K562 (cell line): ENCODE results near the gene RBM34. TPM values are rescaled to one million over a fixed set of nuclear protein-coding genes. Genes with fewer than 3 reads are reported as not detected.

Source experiments
- ATAC-seq: fragments of 200-7000 bp; cut with Tn5 transposase; 3 replicates; pipeline ENCODE4 v1.9.1; 2020; ENCODE audit warnings: moderate library complexity
- BruUV-seq: library from RNA; stranded (reverse); fragments of 400-500 nt; replicated peaks from 2 replicates; lab custom pipeline; 2021; lab: Mats Ljungman, UMichigan
- CTCF ChIA-PET: fragments of 300-600 bp; formaldehyde crosslinking; extraction: SDS; loops from one replicate; lab custom pipeline; 2021; ENCODE audit warnings: low intra/inter-chr PET ratio; lab: Yijun Ruan, JAX
- POLR2A ChIA-PET: fragments of 300-600, 350-650 bp; sonication (Branson Sonifier 250); formaldehyde crosslinking; extraction: SDS; loops from one replicate; lab custom pipeline; 2021; ENCODE audit warnings: antibody characterized with exemption, inconsistent platforms; lab: Yijun Ruan, JAX
- DNase-seq, 4 experiments: peaks; one replicate each; pipeline versions ENCODE4 v3.0.0 to v3.0.0-alpha.2; 2011 to 2018; ENCODE audit warnings: low spot score in 3 of 4, mixed read lengths in 3 of 4; ENCODE audit errors: extremely low read depth in 1 of 4
- FAIRE-seq: peaks from 2 replicates; lab custom pipeline; 2011; peaks lifted over from hg19 to GRCh38; lab: Jason Lieb, UNC
- H2AFZ ChIP-seq: 2 replicates; pipeline ENCODE4 v1.6.0; 2011; ENCODE audit warnings: low read depth, low read length, control low read depth, inconsistent platforms
- H3K27ac ChIP-seq: fragments of 200-600 bp; 3 replicates; pipeline ENCODE4 v1.8.0; 2011; ENCODE audit warnings: low read depth, mild to moderate bottlenecking, control low read depth, inconsistent platforms, low read length, moderate library complexity, mixed read lengths; ENCODE audit errors: extremely low read depth
- H3K27me3 ChIP-seq, 2 experiments: fragments of 300-600 bp in 1 of 2; 2 replicates in 1 of 2; 3 replicates in 1 of 2; pipeline versions ENCODE4 v1.6.0 to v1.8.0; 2011; ENCODE audit warnings: inconsistent platforms in 2 of 2, low read length in 2 of 2, mild to moderate bottlenecking in 1 of 2, mixed read lengths in 1 of 2, moderate library complexity in 1 of 2; ENCODE audit not compliant: control insufficient read depth in 2 of 2, insufficient read depth in 2 of 2
- H3K36me3 ChIP-seq: fragments of 300-600 bp; 3 replicates; pipeline ENCODE4 v1.8.0; 2011; ENCODE audit warnings: mild to moderate bottlenecking, low read length, inconsistent platforms; ENCODE audit not compliant: control insufficient read depth, insufficient read depth
- H3K4me1 ChIP-seq, 2 experiments: fragments of 200-600 bp in 1 of 2; replicated peaks in 1 of 2; 2 replicates in 1 of 2; 3 replicates in 1 of 2; pipeline versions ENCODE4 v1.5.1 to v1.8.0; 2011; ENCODE audit warnings: inconsistent platforms in 2 of 2, low read length in 2 of 2, mild to moderate bottlenecking in 1 of 2, mixed read lengths in 1 of 2, moderate library complexity in 1 of 2; ENCODE audit not compliant: control insufficient read depth in 2 of 2, insufficient read depth in 2 of 2
- H3K4me2 ChIP-seq: 2 replicates; pipeline ENCODE4 v1.6.1; 2011; ENCODE audit warnings: low read length, control low read depth, inconsistent platforms, mixed read lengths; ENCODE audit not compliant: insufficient read depth
- H3K4me3 ChIP-seq: fragments of 200-600 bp; sonication (generic), shearing (Covaris generic); 2 replicates; pipeline ENCODE4 v1.5.1; 2016; ENCODE audit warnings: control low read depth, inconsistent platforms
- H3K79me2 ChIP-seq: fragments of 200-600 bp; 3 replicates; pipeline ENCODE4 v1.8.0; 2011; ENCODE audit warnings: low read length, inconsistent platforms; ENCODE audit not compliant: control insufficient read depth, insufficient read depth
- H3K9ac ChIP-seq, 2 experiments: 2 replicates each; pipeline versions ENCODE4 v1.6.0 to v1.6.1; 2011; ENCODE audit warnings: low read depth in 2 of 2, low read length in 2 of 2, control low read depth in 1 of 2, inconsistent platforms in 1 of 2, mild to moderate bottlenecking in 1 of 2, mixed read lengths in 1 of 2; ENCODE audit not compliant: insufficient read depth in 1 of 2
- H3K9me1 ChIP-seq: one replicate; pipeline ENCODE4 v1.6.0; 2011; ENCODE audit warnings: inconsistent platforms, mild to moderate bottlenecking, low read length, moderate library complexity; ENCODE audit not compliant: control insufficient read depth, insufficient read depth
- H3K9me3 ChIP-seq: replicated peaks from 2 replicates; pipeline ENCODE4 v1.5.1; 2011; ENCODE audit warnings: low read depth, low read length, inconsistent platforms; ENCODE audit not compliant: control insufficient read depth, insufficient read depth
- H4K20me1 ChIP-seq: replicated peaks from 2 replicates; pipeline ENCODE4 v1.6.1; 2011; ENCODE audit warnings: low read length, inconsistent platforms, mixed read lengths; ENCODE audit not compliant: control insufficient read depth, insufficient read depth
- CHAMP1 ChIP-seq: fragments of 450-650 bp; IDR thresholded peaks from 2 replicates; pipeline ENCODE4 v1.6.1; 2016; ENCODE audit warnings: mild to moderate bottlenecking
- E2F1 ChIP-seq: sonication (generic); formaldehyde crosslinking; IDR thresholded peaks from 2 replicates; pipeline ENCODE4 v1.8.1; 2023; ENCODE audit warnings: mild to moderate bottlenecking, missing genetic modification reagents, moderate library complexity
- ETS1 ChIP-seq: conservative IDR thresholded peaks from 2 replicates; pipeline ENCODE4 v1.6.1; 2011; ENCODE audit warnings: low read depth, mild to moderate bottlenecking, low read length; ENCODE audit not compliant: control insufficient read depth
- HNRNPL ChIP-seq: fragments of 200-400 bp; formaldehyde crosslinking; IDR thresholded peaks from 2 replicates; pipeline ENCODE4 v1.6.1; 2017; ENCODE audit warnings: low read depth, mild to moderate bottlenecking, low read length
- IRF1 ChIP-seq: sonication (generic); formaldehyde crosslinking; IDR thresholded peaks from 2 replicates; pipeline ENCODE4 v1.8.0; 2022; ENCODE audit warnings: missing genetic modification reagents, mild to moderate bottlenecking, borderline replicate concordance
- MNT ChIP-seq, 2 experiments: fragments of 450-650 bp; conservative IDR thresholded peaks; 2 replicates each; pipeline ENCODE4 v1.6.1; 2017; ENCODE audit warnings: mild to moderate bottlenecking in 2 of 2, moderate library complexity in 2 of 2
- PHB2 ChIP-seq: fragments of 450-650 bp; IDR thresholded peaks from 2 replicates; pipeline ENCODE4 v1.6.1; 2017; ENCODE audit warnings: low read depth
- SFPQ ChIP-seq: fragments of 200-400 bp; formaldehyde crosslinking; IDR thresholded peaks from 2 replicates; pipeline ENCODE4 v1.6.1; 2017; ENCODE audit warnings: mild to moderate bottlenecking, low read depth, low read length, moderate library complexity
- ZFP36 ChIP-seq: fragments of 150-350 bp; IDR thresholded peaks from 2 replicates; pipeline ENCODE4 v1.6.1; 2018; ENCODE audit warnings: low read length, low read depth; ENCODE audit not compliant: partially characterized antibody
- ZNF780A ChIP-seq: fragments of 250-450 bp; sonication (Bioruptor Pico); IDR thresholded peaks from 2 replicates; pipeline ENCODE4 v1.5.0; 2021; ENCODE audit warnings: mild to moderate bottlenecking
- ZSCAN32 ChIP-seq: fragments of 450-650 bp; formaldehyde crosslinking; IDR thresholded peaks from 2 replicates; pipeline ENCODE4 v1.4.0; 2020; ENCODE audit warnings: mild to moderate bottlenecking, moderate library complexity
- WGBS: fragments of 100-300 bp; shearing (Covaris generic); methylation state at CpG from one replicate; pipeline ENCODE4 v1.1.6; 2016; ENCODE audit warnings: low coverage, mixed read lengths; ENCODE audit not compliant: insufficient coverage; ENCODE audit errors: missing lambda C conversion rate; 5-methylcytosine and 5-hydroxymethylcytosine counted together
- in situ Hi-C: fragments of 300-500 bp; cut with MboI; formaldehyde crosslinking; loops from 4 replicates; pipeline ENCODE4 v1.15.0; 2018; ENCODE audit warnings: inconsistent platforms, mixed read lengths
- intact Hi-C: fragments of 100-400 bp; cut with micrococcal nuclease; formaldehyde crosslinking; loops from 2 replicates; pipeline ENCODE4 v1.14.2; 2022
- polyA plus RNA-seq, 8 experiments: library from polyadenylated mRNA; depleted of rRNA in 4 of 8; stranded (reverse) in 5 of 8; unstranded in 3 of 8; fragments of >200 nt; fragmentation: Nextera tagmentation in 2 of 8; fragmentation: Illumina TruSeq in 1 of 8; extraction: Ambion mirVana in 2 of 8; extraction: Trizol in 1 of 8; gene quantifications; 2 replicates each; pipeline versions ENCODE4 v1.2.1 to v1.2.3, GENCODE V29; 2011 to 2014; ENCODE audit warnings: inconsistent platforms in 1 of 8, missing spikeins in 1 of 8
- total RNA-seq, 7 experiments: library from RNA; depleted of rRNA in 6 of 7; stranded (reverse); fragments of >200 nt in 6 of 7; fragmentation: Illumina TruSeq in 2 of 7; extraction: Trizol in 2 of 7; gene quantifications; 2 replicates each; pipeline versions ENCODE4 v1.2.1 to v1.2.3, GENCODE V29; 2011 to 2021; ENCODE audit warnings: low replicate concordance in 1 of 7

Gene RBM34
- total and polyA plus RNA-seq, 9 of the 15 experiments (the other 6 are each of a cell fraction or from before 2014, with no cell fraction given): 64.0 to 178 (median 124) TPM

GRCh38 chr1:235142991-235143390 is 18.1 kb downstream of the RBM34 start:
- no TSS peak for BruUV-seq
- TF ChIP-seq IRF1 (CRISPR knock-in tag) (no peak), MNT (conservative IDR thresholded peaks at IDR 0.05) (no peak), ZFP36 (no peak), PHB2 (no peak), ZSCAN32 (CRISPR knock-in tag) (no peak), ZNF780A (CRISPR knock-in tag) (no peak), ETS1 (no peak), HNRNPL (no peak), CHAMP1 (no peak), SFPQ (no peak), E2F1 (CRISPR knock-in tag) (no peak)

More at GRCh38 chr1:235142991-235143390, 18.1 kb downstream of the RBM34 start:
- WGBS: 89% methylated on average over 4 of the region's 4 CpGs
- intact Hi-C loops: no loop called here
- POLR2A ChIA-PET: interaction anchor here (3.2 kb wide), 1 partner anchor 10 kb away, joined by 13 read pairs; no protein-coding TSS in a partner anchor
- Histone ChIP-seq H3K79me2 (peaks cover 10% of the 10 kb centered on the region; the same call in 2 of the 3 replicates), H3K36me3 (peaks cover 84% of the 10 kb centered on the region), H3K27me3 (no peaks in the 10 kb centered on the region), H4K20me1 (no peaks in the 10 kb centered on the region; the same call in 1 of the 2 replicates), H3K4me1 (no peaks in the 10 kb centered on the region), H3K9ac (no peak overlapping the region), H2AFZ (no peak overlapping the region), H3K9me3 (0 out of 2 replicates have a peak, but pooled peaks cover 2% of the 10 kb centered on the region), H3K27ac (no peak overlapping the region), H3K9me1 (no peaks in the 10 kb centered on the region), H3K4me2 (no peak overlapping the region), H3K4me3 (no peak overlapping the region)
- FAIRE-seq (no peak), DNase-seq (no peak), ATAC-seq (no peak)
- CTCF ChIA-PET: no interaction called here
- in situ Hi-C loops: no loop called here
